GM12864 (cell line): ENCODE results near the gene CDC5L.
"Not testable (repeated sequence)": the region's sequence is repeated elsewhere in the genome, so short reads cannot be mapped to it uniquely, and the experiment has no call there.

Experiments
- DNase-seq: peaks from one replicate; pipeline ENCODE4 v3.0.0-alpha.2; 2011; ENCODE audit warnings: low read depth
- H3K4me3 ChIP-seq: 2 replicates; pipeline ENCODE4 v1.5.1; 2011; ENCODE audit warnings: mild to moderate bottlenecking, low read depth, low read length, control low read depth
- CTCF ChIP-seq: IDR thresholded peaks from 2 replicates; pipeline ENCODE4 v1.5.1; 2011; ENCODE audit warnings: low read depth, mild to moderate bottlenecking, moderate library complexity, low read length, control low read depth, inconsistent platforms; ENCODE audit errors: missing control alignments

CDC5L gene

GRCh38 chr6:44441091-44441855 is 53.8 kb downstream of the CDC5L start:
- no peak for TF ChIP-seq CTCF
- no peak for DNase-seq
- H3K4me3 ChIP-seq: no peak overlapping the region

DNA sequence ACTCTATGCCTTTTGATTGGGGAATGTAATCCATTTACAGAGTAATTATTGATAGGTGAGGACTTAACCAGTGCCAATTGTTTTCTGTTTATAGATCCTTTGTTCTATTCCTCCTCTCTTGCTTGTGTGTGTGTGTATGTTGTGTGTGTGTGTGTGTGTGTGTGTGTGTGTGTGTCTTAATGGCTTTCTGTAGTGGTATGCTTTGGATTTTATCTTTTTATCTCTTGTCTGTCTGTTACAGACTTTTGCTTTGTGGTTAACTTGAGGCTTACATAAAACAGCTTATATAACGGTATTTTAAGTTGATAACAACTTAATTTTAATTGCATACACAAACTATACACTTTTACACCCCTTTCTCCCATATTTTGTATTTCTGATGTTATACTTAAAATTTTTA is 54.7 kb downstream of the CDC5L start:
- H3K4me3 ChIP-seq: no peak overlapping the region
- DNase-seq: no peak
- no peak for TF ChIP-seq CTCF

DNA sequence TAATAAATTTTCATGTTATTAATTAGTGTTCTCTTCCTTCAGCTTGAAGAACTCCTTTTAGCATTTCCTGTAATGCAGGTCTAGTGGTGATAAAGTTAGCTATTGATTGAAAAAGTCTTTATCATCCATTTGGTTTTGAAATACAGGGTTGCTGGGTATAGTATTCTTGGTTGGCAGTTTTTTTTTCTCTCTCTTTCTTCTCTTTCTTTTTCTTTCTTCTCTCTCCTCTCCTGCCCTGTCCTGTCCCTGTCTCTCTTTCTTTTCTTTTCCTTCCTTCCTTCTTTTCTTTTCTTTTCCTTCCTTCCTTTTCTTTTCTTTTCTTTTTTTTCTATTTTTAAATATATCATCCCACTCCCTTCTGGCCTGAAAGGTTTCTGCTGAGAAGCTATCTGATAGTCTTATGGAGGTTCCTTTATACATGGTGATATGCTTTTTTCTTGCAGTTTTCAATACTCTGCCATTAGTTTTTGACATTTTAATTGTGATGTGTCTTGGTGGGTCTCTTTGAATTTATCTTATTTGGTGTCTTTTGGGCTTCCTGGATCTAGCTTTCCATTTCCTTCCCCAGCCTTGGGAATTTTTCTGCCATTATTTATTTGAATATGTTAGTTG is 55.4 kb downstream of the CDC5L start:
- DNase-seq: no peak
- TF ChIP-seq CTCF: no peak
- H3K4me3 ChIP-seq: no peak overlapping the region

DNA sequence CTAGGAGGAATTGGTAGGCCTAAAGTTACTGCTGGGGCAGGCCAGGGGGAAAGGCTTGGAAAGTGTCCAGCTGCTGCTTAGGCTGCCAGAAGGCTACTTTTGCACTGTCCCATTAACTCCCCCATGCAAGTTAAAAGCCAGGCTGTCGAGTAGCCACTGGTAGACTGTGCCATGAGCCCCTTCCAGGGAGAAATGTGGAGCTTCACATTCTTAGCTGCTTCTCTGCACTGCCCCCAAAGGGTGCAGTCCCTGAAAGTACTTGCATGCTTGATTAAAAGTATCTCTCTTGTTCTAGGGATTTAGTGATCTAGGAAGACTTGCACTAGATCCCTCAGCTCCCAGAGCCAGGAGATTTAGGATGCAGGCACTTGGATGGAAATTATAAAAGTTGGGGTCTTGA is 57.3 kb downstream of the CDC5L start:
- no peak overlapping the region for H3K4me3 ChIP-seq
- DNase-seq: no peak
- no peak for TF ChIP-seq CTCF

GRCh38 chr6:44446626-44447300 is 59.3 kb downstream of the CDC5L start:
- no peak for DNase-seq
- no peak overlapping the region for H3K4me3 ChIP-seq
- no peak for TF ChIP-seq CTCF

GRCh38 chr6:44449181-44449580 is 61.7 kb downstream of the CDC5L start:
- not testable (repeated sequence) for H3K4me3 ChIP-seq, DNase-seq

DNA sequence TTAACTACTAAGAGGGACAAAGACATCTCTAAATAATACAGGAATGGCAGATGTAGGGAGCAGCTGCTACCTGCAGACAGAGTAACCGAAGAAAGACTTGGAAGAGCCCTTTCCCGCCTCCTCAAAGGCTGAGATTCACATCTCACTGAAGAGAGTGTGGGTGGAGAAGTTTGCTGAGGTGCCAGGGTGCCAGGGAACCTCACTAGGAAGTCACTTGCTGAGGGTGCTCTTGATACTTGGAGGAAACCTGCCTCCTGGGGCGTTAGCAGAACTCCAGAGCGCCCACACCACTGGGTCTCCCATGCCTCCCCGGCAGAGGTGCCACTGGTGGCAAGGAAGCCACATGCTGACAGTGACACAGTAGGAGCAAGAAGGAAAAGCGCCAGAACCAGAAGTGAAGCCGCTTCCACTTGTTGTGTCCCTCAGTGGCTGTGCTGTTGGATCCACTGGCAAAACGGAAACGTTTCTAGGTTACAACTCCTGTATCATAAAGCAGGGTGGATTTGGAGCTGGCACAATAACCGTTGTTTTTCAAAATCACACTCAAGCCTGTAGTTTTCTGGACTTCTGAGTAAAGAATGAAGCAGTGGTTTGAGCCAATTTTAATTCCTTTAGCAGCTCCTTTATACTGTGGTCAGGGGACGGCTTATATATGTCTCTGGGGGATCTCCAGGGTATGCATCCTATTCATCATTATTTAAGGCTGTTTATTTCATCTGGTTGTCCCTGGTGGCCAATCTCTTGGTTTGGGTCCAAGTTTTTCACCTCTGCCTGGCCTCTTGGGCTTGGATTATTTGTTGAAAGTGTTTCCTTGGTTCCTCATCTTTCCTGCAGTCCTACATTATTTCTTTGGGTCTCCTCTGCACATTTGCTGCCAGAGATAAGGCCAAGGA is 64.5 kb downstream of the CDC5L start:
- H3K4me3 ChIP-seq: no peak overlapping the region
- TF ChIP-seq CTCF: no peak
- DNase-seq: no peak
